Activated CD8-positive, alpha-beta memory T cell treated with anti-CD3 and anti-CD28 coated beads, Interleukin-2, amount 50 U/mL, for 1 hour (primary cell): Measurements from ENCODE around the gene DAB1.

Experiments
- DNase-seq: peaks from one replicate; pipeline ENCODE4 v3.0.0-alpha.2; 2020; ENCODE audit errors: extremely low read depth

Gene DAB1

GRCh38 chr1:57163325-57163724 lies 260.5 kb downstream of the DAB1 start:
- DNase-seq: no peak

DNA sequence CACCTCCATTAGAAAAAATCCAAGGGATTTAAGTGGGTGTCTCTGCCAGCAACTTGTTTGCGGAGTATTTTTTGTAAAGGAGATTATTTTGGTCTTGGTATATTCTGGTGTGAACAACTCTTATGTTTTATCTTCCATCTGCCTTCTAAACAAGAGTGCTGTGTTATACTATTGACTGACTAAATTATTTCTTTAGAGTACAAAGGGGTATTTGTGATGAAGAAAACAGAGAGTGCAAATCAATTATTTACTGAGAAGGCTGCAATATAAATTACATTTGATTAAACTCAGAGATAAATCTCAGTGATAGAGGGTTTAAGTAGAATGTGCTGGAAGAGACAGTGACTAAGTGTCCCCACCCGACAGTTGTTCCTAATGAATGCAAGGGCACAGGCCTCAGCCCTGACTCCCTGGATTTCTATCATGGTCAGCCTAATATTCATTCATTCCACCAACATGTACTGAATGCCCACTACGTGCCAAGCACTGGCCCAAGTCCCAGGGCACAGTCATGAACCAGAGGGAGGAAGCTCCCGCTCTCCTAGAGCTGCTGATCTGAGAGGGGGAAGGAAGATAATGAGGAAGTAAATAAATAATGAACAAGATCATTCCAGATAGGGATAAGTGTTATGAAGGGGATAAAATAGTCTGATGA lies 261.1 kb downstream of the DAB1 start:
- no peak for DNase-seq

- DNase-seq: no peak
Observed at GRCh38 chr1:57160594-57160993, 263.3 kb downstream of the DAB1 start.

GRCh38 chr1:57158604-57158998 lies 265.3 kb downstream of the DAB1 start:
- DNase-seq: no peak

DNA sequence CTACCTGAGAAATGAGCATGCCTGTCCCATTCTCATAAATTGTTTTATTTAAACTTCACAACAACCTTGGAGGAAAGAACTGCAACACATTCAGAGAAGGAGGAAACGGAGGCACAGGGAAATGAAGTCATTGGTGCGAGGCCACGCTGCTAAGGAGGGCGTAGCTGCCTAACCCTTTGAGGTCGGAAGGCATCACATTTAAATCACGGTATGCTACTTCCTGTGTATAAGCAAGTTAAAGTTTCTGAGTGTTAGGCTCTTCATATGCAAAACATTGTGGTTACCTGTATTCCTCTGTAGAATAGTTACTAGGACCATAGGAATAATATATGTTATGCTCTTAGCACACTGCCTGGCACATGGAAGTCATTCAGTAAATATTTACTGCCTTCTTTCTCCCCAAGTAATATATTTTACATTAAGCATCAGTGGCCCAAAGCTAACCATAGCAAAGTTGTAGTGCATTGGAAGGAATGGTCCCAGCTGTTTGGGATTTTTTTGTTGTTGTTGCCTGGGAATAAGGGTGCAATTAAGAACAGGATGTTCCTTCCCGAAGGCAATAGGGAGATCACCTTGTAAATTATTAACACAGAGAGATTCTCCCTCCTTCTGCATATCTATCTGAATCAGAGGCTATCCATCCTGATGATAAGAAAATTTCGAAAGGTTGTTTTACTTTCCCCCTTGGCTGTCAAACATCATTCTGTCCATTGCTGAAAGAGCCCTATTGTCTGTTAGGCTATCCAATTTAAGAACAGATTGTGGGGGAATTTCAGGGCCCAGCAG lies 265.8 kb downstream of the DAB1 start:
- no peak for DNase-seq

DNA sequence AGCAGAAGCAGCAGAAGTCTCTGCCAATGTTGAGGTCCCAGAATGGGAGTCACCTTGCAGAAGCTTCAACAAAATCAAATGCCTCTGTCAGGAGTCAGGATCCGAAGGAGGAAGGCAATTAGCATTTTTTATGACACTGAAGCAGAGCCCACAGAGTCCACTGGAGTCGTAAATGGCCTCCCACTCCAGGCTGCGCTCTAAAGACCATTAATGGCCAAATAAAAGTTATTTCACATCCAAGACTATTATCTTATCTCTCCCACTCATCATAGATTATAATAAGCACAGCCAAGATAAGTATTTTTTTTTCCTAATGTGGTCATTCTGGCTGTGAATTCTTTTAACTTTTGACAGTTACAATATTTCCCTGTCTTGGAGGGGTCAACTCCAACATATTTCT lies 267.0 kb downstream of the DAB1 start:
- DNase-seq: no peak

GRCh38 chr1:57146100-57146499 lies 277.8 kb downstream of the DAB1 start:
- no peak for DNase-seq

GRCh38 chr1:57142999-57143398 lies 280.9 kb downstream of the DAB1 start:
- no peak for DNase-seq

DNA sequence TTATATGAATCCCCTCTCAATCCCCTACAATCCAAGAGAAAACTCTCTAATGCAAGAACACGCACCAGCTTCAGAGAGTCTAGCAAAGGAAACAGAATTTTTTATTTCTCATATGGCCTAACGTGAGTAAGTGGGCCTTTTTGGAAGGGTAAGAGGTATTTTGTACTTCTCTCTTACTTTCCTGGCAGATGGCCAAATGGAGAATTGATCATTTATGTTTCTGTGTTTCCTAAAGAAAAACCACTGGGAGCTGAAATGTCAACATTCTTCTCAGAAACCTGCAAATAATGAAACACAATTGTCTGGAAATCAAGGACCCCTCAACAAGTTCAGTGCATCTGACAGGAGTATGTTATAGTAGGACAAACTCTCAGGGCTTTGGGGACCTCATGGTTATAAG lies 281.7 kb downstream of the DAB1 start:
- no peak for DNase-seq

DNA sequence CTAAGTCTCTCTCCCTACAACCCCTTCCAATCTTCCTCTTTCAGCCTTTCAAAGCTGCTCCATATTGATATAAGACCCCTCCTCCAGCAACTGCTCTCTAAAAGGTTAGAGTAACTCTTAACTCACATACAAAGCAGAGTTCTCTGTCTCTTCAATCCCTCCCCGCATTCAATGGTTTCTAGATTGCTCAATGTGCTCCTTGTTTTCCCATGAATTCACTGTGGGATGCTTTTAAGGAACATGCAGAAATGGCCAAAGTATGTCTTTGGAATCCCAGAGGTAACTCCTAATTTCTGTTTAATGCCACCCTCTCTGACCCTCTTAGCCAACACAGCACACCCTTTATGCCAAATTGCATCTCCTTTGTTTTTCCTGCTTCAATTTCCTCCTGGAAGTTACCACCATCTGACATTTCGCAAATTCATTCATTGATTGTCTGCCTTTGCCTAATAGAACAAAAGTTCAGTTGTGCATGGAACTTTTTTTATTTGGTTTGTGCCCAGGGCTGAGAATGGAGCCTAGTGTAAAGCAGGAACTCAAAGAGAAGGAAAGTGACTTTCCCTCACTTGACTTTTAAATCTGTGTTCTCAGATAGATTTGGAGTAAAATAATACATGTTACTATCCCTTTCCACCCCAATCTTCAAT lies 285.3 kb downstream of the DAB1 start:
- no peak for DNase-seq

- no peak for DNase-seq
Observed at GRCh38 chr1:57137980-57138379, 285.9 kb downstream of the DAB1 start.

DNA sequence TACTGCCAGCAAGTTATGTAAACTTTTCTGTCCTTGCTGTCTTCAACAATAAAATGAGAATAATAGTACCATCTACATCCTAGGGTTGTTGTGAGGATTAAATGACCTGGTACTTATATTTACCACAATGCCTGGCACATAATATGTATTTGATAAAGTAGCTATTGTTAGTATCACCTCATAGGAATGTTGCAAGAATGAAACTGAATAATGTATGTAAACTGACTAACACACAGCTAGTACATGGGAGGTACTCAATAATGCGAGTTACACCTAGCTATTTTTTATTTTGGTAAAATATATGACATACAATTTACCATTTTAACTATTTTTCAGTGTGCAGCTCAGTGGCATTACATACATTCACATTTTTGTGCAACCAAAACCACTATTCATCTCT lies 289.1 kb downstream of the DAB1 start:
- DNase-seq: no peak

DNA sequence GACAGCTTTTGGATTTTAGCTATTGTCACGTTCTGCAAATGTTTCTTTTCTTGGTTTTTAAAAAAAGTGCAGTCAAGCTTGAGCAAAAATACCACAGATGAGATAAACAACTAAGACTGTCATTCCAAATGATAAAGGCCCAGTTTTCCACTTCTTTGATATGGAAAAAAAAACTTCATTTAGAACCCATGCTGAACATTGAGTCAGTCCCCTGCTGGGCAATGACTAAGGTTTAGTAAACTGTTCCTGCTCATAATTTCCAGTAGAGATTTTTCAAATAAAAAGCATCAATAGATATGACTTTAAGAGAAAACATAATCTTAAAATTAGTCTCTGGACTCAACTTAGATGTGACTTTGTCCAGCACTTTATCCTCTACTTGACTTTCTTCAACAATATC lies 290.2 kb downstream of the DAB1 start:
- no peak for DNase-seq

DNA sequence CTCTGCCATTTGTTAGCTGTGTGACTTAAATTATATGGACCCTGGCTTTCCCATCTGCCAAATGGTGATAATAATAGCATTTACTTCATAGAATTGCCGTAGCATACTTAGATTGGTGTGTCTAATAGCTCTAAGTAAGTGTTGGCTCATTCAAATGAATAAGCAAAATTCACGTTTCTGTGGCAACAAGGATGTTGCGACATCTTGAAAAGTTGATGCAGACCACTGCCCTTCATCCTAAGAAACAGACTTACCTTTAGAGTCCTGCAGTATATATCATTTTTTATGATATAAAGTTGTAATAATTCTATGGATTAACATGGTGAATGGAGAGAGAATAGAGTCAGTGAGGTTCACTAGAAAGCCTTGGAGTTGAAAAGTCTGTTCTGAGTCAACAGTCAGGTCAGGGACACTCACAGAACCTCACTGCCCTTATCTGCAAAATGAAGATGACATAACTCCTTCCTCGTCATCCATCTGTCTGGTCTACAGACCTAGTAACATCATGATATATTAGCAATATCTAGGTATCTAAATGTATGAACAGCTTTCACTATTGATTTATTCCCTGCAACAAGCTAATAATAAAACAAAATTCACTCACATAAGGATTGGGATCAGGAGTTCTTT lies 290.8 kb downstream of the DAB1 start:
- DNase-seq: no peak

GRCh38 chr1:57131701-57132394 lies 292.0 kb downstream of the DAB1 start:
- no peak for DNase-seq

DNA sequence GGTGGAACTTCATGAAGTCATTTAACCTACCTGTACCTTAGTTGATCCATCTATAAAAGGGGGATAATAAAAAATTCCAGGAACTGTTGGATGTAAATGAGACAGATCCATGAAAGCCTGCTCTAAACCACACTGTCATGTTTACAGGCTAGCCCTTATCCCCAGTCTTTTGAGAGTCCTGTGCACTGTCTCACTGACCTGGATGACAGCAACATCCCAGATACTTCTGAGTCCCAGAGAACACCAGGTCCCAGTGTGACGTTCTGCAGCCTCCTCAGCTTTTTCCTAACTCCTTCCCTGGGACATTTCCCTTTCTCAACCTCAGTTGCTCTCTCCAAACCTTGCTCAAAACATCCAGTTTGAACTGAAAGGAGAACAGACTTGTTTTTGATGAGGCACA lies 292.6 kb downstream of the DAB1 start:
- no peak for DNase-seq

DNA sequence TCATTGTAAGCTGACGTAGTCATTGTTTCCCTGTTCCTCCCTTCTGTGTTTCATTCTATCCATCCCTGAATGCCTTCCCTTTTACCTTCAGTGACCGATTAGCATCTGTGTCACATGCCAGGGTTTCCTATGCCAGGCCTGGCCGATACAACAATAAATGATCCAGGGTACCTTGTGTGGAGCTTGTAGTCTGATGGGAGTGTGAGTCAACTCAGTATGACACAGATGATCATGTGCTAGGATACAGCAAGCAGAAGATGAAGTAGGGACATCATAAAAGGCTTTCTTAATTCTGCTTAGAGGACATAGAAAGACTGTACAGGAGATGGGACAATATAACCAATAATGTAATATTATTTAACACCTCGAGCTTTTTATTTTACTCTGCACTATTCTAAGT lies 294.0 kb downstream of the DAB1 start:
- DNase-seq: no peak

DNA sequence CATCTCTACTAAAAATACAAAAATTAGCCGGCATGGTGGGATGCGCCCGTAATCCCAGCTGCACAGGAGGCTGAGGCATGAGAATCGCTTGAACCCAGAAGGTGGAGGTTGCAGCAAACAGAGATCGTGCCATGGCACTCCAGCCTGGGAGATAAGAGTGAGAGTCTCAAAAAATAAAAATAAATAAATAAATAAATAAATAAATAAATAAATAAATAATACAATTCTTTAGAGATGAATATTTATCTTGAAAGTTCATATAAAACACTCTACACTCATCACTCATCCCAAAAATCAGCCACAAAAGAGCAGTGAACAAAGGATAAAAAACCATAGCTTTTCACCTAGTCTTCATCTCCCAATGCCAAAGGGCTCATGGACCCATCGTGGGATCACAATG lies 295.9 kb downstream of the DAB1 start:
- no peak for DNase-seq

DNA sequence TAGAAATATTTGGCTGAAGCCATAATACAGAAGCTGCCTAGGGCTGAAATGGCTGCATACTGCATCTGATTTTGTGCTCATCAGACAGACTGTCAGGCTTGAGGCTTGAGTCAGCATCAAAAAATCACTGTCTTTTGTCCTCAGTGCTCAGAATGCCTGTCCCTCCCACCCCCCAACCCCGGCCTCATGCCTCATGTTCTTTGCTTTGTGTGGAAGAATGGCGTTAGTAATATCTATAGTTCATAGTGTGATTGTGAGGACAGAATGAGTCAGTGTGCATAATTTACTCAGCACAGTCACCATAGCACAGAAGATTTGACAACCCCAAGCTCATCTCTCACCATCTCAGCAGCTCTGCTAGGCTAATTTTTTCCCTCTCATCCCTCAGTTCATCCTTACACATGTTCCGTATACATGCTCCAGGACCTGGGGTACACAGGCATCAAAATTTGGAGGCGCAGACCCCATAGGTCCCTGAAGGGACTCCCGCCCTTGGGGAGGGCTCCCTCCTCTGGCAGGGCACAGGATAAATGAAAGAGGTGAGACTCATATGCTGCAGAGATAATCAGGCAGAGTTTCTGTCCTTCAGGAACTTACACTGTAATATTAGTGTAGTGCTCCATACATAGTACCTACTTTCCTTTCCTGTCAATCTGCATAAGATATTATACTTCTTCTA lies 299.0 kb downstream of the DAB1 start:
- no peak for DNase-seq

GRCh38 chr1:57124170-57124569 lies 299.7 kb downstream of the DAB1 start:
- DNase-seq: no peak

GRCh38 chr1:57122031-57122430 lies 301.8 kb downstream of the DAB1 start:
- no peak for DNase-seq
